8988T (cell line): ENCODE results near the gene AFMID.
"Not testable (repeated sequence)": the region's sequence is repeated elsewhere in the genome, so short reads cannot be mapped to it uniquely, and the experiment has no call there.

Experiments used
- DNase-seq: peaks from one replicate; pipeline ENCODE4 v3.0.0; 2011

Gene AFMID

DNA sequence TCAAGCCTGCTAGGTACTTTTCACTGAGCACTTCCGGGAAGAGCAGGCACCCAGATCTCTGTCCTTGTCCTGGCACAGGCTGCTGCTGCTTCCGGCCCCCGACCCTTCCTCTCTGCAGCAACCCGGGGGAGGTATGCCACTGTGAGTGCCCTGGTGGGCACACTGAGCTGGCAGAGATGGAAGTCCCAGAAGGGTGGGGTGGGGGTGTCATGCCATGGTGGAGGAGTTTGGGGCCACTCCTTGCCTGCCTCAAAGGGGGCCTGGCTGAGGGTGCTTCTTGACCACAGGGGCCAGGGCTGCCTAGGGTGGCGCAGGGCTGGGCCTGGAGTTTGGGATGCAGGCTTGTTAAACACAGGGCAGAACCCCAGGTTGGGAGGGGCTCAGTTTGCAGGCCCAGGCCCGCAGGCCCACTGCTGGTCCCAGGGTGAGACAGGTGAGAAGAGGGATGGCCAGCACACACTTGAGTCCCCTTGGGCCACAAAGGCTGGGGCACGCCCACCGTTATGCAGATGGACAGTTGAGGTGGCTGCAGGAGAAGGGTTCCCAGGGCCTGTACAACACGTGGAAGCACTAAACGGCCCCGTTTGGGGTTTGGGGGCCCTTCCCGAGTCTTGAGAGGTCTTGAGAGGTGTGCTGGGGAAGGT, 53.0 kb downstream of the AFMID start:
- DNase-seq, result no peak

DNA sequence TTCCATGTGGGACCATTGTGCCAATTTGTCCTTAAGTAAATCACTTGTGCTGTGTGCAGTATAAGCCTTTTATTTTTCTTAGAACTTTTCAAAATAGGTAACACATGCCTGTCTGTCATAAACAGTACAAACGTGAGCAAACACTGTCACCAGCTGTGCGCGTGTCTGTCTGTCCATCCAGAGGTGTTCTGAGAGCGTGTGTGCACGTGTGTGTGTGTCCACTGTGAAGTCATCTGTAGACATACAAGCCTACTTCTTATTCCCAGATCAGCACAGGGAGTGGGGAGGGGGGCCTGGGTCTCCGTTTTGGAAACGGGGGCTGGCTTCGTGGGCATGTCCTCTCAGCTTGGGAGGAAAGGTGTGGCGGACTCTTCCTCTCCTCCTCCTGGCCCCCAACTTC, 53.7 kb downstream of the AFMID start:
- no peak for DNase-seq

DNA sequence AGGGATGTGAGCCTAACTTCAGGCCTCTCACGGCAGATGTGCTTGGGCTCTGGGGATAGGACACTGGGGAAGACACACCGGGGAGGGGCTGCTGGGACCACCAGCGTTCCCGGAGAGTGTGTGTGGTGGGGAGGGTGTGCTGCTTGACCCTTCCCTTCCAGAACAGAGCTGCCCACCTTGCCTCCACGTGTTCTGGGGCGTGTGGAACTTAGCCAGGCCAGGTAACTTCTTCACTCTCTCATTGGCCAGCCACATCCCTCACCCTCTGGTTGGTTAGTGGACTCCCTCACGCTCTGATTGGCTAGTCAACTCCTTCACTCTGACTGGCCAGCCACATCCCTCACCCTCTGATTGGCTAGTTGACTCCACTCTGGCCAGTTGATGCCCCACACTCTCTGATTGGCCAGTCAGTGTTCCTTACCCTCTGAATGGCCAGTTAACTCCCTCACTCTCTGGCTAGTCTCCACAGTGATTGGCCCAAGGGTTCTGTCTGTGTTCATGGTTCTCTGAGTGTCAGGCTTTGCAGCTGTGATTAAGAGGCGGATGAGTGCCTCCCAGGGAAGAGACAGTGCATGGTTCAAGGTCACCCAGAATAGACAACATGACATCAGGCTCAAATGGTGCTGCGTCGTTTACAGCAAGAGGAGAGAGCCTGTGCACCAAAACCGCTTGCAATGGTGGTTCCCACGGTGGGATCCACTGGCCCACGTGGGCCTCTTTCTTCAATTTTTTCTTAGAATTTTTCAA, 54.3 kb downstream of the AFMID start:
- no peak for DNase-seq

DNA sequence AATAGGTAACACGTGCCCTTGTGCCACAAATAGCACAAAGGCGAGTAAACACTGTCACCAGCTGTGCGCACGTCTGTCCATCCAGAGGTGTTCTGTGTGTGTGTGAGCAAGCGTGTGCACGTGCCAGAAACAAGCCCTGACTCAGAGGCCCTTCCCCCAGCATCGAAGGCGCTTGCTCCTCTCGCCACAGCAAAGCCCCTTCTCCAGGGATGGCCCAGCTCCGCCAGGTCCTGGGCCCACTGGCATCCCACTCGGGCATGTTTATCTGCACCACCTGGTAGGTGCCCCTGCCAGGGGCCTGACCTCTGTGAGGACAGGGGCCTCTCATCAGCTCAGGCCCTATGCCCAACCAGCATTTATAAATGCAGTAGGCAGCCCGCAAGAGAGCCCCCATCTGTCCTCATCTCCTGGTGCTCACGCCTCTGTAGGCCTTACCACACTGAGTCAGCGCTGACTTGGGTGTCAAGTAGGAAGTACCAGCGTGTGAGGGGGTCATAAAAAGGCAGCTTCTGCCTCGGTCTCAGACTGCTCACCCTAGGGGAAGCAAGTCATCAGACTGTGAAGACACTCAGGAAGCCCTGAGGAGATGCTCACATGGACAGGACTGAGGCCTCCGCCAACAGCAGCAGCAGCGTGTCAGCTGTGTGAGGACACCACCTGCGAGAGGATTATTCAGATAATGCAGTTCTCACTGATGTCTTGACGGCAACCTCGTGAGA, 55.0 kb downstream of the AFMID start:
- no peak for DNase-seq

DNA sequence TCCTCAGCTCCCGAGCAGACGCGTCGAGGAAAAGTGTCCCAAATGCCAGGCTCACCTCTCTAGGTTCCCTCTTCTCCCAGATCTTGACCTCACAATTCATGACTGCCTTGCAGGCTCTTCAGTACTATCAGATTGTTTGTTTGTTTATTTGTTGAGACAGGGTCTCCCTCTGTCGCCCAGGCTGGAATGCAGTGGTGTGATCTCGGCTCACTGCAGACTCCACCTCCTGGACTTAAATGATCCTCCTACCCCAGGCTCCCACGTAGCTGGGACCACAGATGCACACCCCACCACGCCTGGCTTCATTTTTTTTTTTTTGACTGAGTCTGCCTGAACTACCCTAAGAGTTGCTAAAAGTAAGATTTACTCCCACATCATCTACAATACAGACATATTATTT, 60.1 kb downstream of the AFMID start:
- no peak for DNase-seq

DNA sequence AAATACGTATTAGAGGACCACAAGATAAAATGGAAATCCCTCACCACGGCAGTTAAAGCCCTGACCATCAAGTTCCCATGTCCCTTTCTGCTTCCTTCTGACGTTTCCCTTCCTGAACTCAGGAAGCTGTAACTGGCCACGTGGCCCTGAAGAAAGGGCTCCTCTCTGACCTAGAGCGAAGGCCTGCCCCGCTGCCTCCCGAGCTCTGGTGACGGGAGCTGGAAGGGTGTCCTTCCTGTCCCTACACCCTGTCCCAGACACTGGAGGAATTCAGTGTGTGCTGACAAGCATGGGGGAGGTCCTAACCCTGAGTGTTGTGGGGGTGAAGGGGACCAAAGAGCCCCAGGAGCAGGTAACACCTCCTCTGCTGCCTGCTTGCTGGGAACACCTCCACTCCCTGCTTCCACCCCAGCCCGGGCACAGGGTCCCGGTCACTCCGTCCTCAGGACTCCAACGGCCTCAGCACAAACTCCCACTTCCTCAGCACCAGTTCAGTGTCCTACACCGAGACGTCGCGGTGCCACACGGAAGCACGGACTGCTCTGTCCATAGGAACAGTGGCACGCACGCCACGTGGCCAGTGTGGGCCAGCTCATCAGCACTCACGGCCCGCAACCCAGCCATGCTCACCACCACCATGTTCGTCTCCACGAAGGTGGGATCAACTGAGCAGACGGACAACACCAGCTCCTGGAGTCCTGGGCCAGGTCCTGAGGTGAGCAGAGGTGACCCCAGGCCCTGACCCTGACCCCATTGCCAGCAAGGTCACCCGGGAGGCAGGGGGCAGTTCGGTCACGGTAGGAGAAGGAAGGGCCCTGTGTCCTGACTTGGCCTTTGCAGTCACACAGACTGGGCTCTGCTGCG, 61.1 kb downstream of the AFMID start:
- no peak for DNase-seq

DNA sequence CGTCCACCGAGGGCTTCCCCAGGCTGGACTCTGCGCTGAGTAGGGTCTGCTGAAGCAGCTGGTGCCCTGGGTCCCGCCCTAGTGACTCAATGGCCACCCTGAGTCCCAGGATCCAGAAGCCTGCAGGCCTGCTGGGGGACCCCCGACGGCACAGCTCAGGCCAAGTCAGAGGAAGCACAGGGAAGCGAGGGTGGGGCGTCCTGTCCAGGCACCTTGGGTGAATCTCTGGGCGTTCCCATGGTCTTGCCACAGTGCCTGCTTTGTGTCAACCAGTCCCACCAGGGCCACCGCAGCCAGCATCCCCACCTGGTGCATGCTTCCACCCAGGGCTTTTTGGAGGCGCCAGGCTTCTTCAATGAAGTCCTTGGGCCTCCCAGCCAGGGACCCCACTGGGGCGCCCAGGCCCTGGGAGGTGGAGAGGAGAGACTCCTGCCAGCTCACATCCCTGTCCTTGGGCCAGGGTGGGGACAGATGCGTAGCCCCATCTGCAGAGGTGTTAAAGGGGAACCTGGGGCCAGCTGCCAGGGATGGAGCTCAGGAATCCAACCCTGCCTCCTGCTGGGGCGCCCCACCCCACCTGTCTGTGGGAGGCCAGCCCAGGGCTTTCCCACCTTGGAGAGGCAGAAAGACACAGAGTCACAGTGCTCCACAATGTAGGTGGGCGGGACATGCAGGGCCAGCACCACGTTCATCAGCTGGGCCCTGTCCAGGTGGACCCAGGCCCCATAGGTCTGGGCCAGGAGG, 62.1 kb downstream of the AFMID start:
- no peak for DNase-seq

DNA sequence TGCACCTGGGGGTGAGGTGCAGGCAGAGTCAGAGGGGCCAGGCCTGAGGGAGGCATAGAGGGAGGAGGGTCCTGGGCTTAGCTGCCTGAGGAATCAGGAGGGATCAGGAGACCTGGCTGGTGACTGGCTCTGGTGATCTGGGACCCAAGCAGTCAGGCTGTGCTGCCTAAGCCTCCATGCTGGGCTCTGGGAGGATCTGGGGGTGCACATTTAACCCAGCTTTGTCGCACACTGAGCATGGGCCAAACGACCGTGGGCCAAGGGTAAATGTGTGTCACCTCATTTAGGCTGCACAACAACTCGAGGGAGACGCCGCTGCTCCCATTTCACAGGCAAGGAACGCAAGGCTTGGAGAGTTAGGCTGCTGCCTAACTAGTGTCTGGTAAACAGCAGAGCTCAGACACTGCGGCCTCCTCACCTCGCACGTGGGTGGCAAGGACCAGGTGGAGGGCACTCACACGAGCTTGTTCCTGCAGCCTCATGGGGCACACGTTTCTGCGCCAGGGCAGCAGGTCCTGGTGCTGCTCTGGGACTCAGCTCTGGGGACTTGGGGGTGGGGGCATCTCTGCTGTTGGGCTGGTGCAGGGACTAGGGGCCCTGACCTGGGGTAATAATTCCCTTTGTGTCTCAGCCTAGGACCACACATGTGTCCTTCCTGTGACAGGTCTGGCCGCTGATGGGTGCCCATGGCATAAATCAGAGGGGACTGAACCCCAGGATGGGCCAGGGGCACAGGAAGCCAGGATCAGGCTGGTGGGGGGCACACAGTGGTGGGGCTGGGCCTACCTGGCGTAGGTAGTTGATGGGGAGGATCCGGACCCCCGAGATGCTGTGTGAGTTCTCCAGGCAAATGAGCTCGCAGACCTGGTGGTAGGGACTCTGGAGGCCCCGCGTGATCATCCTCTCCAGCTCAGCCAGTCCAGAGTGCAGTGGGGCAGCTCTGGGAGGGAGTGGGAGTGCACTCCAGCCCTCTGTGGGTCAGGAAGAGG, 63.0 kb downstream of the AFMID start:
- no peak for DNase-seq

DNA sequence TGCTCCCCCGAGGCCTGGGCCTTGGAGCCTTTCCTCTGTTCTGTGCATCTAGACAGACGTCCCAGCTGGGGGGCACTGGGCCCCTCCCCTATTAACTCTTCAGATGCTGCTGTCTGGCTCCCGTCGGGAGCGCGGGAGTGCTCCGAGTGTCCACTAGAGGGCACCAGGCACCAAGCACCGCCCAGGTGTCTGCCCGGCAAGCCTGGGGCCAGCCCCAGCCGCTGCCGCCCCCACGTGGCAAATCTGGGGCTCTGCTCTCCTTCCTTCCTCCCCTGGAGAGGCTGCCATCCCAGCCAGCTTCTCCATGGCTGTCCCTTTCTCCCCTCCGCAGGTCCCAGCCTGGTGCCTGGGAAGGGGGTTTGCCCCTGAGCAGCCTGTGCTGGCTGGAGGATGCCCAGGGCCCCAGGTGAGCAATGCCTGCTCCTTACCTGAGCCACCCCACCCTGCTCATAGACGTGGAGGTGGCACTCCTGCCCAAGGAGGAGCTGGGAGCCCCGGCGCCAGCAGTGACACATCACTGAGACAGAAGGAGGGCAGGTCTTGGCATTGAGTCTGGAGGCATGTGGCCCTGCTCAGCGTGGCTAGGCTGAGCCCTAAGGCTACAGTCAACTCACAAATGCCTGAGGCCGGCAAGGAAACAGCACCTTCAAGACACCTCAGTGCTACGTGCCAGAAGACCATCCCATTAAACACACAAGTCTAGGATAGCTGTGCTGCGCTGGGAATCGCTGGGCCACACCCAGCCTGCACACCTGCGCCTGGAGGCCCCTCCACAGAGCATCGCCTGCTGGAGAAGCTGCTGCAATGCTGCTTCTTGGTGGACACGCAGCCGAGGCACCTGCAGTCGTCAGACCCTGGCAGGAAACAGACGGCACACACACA, 64.0 kb downstream of the AFMID start:
- DNase-seq, result peak; percentile 95

DNA sequence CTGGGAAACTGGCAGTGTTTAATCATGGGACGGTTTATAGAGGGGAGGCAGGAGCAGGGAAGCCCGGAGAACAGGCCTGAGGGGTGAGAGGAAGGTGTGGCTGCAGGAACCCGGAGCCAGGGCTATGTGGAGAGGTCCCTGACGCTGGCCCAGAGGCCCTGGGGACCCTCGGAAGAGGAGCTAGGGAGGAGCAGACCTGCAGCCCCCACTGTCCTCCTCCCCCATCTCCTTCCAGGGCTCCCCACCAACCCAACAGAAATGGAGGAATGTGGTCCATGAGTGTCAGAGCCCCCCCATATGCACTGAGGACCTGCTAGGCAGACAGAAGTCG, 64.6 kb downstream of the AFMID start:
- no peak for DNase-seq

DNA sequence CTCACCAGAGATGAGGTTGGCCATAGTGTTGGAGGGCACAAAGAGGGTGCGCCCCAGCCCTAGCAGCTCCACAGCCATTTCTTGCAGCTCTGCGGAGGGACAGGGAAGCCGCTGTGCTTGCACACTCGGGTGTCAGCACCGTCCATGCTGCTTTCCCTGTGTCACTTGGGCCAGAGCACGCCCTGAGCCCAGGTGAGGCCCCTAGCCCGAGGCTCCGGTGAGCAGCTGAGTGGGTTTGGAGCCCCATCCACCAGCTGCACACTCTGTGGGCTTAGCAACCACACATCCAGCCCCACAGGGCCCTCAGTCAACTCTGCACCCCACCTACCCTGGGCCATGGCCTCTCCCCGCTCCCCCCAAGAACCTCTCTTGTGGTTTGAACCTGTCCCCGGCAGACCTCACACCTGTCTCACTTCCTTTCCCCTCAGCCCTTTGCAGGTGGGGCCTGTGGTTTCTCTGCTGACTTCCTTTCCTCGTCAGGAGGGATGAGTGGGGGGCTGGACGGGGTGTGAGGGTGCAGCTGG, 65.0 kb downstream of the AFMID start:
- DNase-seq, result no peak

DNA sequence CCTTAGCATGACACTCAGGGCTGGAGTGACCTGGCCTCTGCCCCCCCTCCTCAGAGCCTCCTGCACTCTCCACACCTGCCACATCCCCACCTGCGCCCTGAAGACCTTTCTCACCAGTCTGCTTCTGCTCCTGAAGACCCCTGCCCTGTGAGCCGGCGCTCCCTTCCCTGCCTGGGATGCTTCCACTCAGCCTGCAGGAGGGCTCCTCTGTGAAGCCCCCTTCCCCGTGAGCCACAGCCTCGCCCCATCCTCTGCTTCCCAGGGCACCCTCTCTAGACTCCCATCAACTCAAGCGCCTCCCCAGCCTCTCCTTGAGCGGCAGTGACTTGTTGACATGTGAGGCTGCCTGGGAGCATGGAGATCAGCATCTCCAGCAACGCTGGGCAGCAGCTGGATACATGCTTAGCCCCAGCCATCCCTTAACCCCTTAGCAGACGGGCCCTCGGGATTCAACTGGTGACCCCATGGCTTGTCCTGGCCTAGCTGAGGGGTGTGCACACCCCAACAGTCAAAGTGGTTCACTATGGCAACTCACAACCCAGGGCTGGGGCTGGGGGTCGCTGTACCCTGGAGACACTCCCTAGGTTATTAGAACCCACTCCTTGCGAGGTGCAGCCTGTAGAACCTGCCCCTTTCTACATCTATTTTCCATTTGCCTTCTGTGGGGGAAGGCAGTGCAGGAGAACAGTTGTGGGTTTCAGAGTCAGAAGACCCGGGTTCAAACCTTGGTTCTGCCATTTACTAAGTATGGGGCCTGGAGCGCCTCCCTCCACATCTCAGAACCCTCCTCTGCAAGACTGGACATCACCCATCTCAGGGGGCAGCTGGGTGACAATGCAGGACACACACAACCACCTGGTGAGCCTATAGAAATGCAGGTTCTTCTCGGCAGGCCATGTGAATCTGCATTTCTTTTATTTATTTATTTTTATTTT, 65.8 kb downstream of the AFMID start:
- DNase-seq, result no peak

DNA sequence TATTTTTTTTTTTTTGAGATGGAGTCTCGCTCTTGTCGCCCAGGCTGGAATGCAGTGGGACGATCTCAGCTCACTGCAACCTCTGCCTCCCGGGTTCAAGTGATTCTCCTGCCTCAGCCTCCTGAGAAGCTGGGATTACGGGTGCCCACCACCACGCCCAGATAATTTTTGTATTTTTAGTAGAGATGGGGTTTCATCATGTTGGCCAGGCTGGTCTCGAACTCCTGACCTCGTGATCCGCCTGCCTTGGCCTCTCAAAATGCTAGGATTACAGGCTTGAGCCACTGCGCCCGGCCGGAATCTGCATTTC, 66.4 kb downstream of the AFMID start:
- DNase-seq, result not testable (repeated sequence)

DNA sequence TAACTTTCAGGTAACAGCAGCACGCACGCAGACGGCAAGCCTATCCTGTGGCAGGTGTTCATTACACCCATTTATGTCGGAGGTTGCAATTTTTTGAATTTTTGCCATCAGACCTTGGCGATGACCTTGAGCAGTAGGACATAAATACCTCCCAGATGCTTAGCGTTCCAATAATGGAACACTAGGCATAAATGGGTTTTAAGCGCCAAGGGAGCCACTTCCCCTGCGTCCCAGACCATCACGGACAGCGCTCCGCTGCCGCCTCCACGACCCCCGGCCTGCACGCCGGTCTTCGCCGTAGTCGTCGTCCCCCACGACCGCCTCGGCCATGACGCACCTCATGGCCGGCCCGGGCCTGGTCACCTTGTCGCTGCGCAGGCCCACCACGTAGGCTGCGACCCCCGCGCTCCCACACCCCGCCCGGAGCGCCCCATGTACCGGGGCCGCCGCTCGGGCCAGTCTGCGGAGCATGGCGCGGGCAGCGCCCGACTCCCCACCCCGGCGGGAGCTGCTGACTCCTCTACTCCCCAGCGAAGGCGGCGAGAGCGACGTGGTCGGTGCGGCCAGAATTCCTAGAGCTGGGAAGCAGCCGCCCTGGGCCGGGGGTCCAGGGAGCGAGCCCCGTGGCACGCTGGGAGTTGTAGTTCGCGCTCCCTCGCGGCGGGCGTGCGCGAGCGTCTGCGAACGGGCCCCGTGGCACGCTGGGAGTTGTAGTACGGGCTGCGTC, 66.9 kb downstream of the AFMID start:
- DNase-seq, result peak; percentile 89

DNA sequence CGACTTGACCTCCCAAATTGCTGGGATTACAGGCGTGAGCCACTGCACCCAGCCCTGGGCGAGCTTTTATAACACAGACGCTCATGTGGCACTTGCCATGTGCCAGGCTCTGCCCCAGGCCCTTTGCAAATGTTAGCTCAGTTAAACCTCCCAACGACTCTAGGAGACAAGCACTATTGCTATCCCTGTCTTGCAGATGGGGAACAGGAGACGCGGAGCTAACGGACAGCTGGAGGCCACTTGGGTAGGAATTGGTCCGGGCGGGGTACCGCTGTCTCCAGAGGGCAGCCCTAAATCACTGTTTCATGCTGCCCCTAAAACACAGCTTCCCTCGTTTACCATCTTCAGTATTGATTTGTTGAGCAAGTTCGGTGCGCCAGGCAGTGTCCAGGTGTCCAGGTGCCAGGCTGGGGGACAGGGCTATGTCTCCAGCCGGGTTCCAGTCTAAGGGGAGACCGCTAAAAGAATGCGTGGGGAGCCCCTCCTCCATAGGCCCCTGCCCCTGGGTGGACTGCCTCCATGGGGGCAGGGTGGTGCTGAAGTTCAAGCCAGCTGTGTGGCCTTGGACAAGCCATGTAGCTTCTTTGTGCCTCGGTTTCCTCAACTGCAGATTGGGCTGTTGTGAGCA, 68.0 kb downstream of the AFMID start:
- DNase-seq, result no peak

DNA sequence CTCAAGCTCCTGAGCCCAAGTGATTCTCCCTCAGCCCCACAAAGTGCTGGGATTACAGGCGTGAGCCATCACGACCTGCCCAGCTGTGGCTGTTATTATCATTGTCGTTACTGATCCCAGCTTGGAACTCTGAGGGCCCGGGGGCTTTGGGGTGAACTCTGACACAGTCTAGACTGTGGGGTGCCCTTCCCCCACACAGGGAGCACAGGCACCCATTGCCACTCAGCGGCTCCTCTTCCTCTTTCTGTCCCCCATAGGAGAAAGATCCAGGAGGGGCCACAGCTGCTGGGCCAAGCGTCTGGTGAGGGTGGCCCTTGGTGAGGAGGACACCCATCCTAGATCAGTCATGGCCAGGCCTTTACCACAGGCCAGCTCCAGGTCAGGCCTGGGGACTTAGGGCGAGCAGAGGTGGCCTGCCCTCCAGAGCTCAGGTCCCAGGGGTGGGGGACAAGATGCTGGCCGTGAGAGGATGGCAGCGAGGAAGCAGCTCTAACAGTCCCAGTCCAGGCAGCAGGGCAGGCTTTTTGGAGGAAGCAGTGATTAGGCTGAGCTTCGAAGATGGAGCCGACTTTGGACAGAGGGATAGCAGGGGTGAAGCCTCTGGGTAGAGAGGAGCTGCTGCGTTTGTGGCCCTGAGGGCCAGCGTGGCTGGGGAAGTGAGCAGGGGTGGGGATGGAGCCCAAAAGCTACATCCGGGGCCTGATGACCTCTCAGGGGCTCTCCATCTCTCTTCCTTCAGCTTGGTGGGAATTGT, 69.0 kb downstream of the AFMID start:
- DNase-seq, result no peak
